ENCODE results near the gene SEMA3D.

The SEMA3D gene

DNA sequence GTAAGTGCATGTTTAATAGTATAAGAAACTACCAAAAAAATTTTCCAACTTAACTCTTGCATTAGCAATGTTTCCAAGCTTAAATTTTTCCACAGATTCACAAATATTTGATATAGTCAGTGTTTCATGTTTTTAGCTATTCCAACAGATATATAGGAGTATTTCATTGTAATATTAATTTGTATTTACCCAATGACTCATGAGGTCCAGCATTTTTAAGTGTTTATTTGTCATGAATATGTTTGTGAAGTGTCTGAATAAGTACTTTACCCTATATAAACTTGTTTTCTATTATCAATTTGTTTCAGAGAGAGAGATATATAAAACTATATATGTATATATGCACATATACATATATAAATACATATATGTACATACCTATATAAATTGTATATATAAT lies 71.0 kb downstream of the SEMA3D start:
- DNase-seq, result no peak

DNA sequence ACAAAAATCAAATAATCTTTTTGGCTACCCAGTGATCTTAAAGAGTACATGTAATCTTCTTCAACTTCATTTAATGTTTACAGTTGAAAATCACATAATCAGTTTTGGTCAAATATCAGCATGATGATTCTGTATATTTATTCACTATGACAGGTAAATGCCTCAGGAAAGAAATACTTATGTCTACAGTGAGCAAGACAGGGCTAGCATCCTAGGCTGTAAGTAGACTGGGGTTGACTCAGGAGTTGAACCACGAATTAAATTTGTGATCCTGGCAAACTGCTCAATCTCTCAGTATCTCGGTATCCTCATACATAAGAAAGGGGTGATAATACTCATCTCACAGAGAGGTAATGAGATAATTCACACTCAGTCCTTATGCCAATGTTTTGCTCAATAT lies 71.8 kb downstream of the SEMA3D start:
- no peak for DNase-seq

DNA sequence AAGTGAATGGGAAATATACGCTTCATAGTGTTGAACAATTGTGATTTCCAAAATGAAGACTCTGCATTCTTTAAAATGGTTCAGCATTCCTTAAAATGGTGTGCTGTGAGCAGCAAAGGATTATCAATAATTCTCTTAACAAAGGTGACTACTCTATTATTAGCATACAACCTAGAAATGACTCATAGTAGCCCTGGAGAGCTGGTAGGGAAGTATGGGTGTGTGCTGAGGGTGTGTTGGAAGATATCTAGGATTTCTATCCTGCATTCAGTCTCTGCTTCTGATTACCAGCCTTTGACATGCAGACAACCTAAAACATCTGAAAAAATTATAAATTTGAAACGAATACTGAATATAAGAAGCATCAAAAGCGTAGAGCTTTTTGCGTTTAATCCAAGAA lies 72.5 kb downstream of the SEMA3D start:
- DNase-seq, result no peak

DNA sequence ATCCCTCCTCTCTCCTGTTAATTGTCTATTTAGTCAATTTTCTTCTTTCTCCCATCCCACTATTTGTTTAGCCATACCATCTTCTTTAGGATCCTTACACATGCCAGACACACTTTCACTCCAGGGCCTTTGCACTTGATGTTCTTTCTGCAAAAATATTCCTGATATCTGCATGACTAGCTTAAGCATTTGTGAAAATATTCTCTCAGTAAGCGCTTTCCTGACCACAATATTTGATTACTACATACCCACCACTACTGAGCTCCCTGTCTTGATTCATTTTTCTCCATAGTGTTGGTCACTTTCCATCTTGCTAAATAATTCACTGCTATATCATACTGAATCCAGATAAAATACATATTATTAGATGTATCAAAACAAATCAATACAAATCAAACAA lies 75.1 kb downstream of the SEMA3D start:
- DNase-seq, result no peak

DNA sequence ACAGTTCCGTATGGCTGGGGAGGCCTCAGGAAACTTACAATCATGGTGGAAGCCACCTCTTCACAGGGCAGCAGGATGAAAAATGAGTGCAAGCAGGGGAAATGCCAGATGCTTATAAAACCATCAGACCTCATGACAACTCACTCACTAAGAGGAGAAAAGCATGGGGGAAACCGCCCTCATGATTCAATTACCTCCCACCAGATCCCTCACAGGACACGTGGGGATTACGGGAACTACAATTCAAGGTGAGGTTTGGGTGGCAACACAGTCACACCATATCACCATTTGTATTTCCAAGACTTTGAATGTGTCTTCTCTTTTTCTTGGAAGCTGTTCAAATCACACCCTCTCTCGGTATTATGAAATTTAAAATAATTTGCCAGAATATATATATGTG lies 80.1 kb downstream of the SEMA3D start:
- no peak for DNase-seq

DNA sequence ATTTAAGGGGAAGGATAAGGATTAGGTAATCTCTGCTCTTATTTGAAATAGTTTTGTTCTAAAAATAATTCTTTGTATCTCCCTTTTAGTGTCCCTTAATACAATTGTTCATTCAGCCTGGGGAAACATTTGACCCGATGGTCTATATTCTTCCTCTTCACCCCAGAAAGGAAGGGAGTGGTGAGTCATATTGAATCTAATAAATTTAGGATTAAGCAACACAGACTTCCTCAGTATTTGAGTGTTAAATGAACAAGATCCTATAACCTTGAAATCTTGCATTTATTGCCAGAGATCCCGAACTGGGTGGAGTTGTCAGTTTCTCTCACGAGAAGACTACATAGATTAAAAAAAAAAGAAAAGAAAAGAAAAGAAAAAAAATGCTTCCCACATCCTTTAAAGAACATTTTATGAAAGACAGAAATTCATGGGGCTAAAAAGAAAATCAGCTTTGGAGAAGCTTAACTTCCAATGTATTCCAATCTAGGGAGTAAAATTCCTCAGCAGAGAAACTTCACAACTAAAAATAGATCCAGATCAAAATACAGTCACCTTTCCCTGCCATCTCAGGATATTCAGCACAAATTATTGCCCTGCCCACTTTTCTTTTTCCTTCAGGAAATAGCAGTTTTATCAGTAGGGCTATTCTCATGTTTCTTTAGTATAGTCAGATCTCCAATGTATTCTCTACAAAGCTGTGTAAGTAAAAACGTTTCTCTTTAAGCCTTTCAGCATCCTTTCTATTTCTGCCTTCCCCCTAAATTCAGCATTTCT lies 82.2 kb downstream of the SEMA3D start:
- no peak for DNase-seq

DNA sequence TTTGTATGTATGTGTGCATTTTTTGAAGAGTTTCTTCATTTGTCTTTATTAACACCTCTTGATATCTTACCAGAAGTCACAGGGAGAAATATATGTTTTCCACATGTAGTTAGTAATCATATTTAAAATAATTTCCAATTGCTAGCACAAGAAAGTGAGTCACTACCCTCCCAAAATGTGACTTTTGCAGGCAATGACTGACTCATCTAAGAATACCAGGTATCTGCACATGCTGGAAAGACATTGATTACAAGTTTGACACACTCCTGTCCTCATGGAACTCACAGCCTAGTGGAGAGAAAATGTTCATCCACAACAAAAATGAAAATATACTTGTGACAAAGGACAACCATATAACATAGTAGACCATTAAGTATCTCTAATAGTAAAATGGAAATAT lies 82.9 kb downstream of the SEMA3D start:
- no peak for DNase-seq

DNA sequence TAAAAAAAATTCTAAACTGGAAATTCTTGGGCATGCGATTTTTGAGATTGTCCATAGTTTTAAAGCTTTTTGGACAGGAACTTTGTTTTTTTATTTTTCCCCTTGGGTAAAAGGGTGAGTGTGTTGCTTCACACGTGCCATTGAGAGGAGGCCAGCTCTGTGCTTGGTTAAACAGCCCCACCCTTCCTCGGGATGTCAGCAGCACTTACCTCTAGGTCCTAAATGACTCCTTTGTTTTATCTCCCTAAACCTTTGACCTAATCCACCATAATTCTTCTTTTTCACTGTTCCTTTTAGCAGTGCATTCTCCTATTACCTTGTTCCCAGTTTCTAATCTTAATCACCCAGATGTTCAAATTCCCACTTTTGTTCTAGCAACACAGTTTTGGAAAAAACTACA lies 83.5 kb downstream of the SEMA3D start:
- no peak for DNase-seq

DNA sequence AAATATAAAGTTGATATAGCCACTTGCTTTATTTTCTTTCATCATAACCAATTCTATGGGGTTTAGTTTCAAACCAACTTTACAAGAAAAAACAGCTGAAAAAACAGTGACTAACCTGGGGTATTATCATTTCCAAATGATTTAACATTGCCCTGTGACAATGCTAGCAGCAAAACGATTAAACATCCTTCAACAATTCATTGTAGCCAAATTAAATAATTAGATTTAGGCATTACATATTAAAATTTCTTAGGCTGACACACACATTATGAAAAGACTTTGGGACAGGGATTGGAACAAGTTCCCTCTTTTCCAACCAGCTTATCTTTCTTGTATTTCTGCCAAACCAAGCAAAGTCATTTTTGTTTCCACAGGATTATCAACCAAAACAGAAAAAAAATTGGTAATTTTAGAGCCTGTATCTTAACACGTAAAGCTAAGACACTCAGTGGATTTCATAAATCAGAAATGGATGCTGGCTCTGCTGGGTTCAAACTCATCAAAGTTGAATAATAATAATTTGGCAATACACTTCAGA lies 84.0 kb downstream of the SEMA3D start:
- no peak for DNase-seq

DNA sequence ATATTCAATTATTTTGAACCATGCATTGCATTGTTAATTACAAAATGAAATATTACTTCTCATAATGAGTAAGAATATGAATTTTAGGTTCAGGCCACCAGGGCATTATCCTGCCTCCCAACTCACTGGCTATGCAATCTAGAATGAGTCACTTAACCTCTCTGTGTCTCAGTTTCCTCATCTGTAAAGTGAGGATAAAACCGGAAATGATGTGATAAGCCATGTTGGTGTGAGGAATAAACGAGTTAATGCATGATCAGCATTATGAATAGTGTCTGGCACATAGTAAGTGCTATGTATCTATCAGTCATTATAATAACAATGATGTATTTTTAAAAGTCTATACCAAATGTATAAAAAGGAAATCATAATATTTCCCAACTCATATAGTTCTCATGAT lies 85.5 kb downstream of the SEMA3D start:
- no peak for DNase-seq

DNA sequence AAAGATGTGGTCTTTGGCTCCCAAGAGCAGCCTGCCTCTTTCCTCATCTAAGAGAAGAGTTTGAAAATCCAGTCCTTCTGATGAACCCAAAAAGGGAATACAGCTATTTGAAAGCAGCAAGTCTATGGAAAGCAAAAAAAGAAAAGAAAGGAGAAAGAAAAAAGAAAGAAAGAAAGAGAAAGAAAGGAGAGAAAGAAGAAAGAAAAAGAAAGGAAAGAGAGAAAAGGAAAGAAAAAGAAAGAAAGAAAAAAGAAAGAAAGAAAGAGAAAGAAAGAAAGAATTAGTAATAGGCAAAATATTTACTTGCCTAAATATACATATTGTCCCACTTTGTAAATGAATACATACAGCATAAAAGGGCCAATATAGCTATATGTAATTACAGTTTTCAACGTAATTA lies 89.0 kb downstream of the SEMA3D start:
- no peak for DNase-seq

DNA sequence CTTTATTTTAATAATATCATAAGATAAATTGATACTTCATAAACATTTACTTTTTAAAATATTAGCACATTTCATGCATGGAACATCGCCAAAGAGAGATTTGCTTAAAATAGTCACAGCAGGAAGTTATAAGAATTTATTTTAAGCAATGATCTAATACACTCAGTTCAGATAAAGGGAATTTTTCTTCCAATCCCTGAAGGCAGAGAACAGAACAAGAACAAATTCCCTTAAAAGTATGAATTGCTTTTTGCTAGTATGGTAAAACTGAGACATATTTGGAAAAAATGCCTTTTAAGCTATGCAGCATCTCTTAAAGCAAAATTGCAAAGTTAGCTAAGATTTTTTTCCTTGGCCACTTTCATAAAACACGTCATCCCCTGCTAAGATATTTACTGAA lies 91.0 kb downstream of the SEMA3D start:
- DNase-seq, result no peak

DNA sequence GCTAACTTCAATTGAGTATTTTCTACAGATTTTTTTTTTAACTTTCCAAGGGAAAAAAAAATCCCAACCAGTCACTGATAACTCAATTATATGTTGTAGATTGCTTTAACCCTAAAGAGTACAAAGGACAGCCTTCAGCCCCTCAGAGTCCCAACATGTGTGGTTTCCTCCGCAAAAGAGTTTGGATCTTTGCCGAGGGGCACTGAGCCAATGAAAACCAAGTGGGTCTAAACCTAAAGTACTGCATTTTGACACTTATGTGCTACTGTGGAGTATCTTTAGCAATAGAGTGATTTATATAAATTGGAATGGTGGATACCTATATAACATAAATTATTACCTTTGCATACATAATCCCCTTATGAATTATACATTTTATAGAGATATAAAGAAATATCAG lies 91.5 kb downstream of the SEMA3D start:
- DNase-seq, result no peak

DNA sequence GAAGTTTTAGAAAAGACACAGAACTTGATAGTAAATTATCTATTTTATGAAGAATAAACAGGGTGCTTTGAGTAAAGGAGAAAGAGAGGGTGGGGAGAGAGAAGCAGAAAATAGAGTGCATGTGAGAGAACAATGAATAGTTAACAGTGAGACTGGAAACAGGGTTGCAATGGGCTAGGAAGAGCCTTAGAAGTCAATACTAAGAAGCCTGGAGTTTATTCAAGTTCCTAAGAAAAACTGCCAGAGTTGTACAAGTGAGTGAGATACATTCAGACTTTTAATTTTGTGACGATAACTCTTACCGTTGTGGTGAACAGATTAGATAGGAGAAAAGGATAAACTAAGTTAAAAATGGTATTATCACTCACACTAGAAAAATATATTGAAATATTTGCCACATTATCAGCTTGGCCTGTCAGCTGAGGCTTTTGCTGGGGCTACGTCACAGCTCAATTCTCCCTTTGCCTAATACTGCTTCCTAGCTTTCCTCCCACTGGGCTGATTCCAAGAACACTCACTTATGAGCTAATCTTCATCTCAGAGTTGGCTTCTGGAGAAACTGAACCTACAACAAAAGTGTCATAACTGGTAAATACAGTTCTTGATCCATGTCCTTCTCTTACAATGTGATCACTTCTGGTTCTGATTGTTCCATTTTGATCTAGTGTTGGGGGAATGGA lies 92.7 kb downstream of the SEMA3D start:
- DNase-seq, result no peak

DNA sequence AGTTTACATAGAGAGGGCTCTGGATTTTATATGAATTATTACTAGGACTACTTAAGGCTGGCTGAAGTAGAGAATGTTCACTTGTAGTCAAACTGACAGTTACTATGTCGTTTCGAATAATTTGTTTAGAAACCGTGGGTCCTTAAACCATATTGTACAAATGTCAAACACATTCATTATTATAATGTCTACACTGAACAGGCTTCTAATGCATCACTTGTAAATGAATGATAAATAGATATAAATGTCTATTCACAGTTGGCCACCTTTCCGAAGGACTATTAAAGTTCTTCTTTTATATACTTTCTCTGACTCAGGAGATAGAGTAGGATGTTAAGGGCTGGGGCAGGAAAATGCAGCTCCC lies 95.3 kb downstream of the SEMA3D start:
- no peak for DNase-seq

DNA sequence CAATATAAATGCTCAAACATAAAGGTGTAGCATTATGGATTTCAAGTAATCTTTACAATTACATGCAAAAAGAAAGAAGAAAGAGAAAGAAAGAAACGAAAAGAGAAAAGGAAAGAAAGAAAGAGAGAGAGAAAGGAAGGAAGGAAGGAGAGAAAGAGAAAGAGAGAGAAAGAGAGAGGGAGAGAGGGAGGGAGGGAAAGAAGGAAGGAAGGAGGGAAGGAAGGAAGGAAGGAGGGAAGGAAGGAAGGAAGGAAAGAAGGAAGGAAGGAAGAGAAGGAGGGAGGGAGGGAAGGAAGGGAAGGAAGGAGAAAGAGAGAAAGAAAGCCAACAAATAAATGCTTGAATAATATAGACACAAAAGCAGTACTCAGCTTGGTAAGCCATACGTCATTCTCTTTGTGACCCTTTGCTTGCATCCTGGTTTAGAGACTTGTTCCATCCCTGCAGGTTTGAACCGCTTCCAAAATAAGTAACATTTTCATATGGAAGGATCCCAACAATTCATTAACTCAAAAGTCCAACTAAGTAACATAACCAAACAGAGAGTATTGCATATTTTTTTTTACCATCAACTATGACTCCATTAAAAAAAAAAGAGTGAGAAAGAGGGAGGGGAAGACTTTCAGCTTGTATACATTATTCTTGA lies 95.8 kb downstream of the SEMA3D start:
- no peak for DNase-seq

DNA sequence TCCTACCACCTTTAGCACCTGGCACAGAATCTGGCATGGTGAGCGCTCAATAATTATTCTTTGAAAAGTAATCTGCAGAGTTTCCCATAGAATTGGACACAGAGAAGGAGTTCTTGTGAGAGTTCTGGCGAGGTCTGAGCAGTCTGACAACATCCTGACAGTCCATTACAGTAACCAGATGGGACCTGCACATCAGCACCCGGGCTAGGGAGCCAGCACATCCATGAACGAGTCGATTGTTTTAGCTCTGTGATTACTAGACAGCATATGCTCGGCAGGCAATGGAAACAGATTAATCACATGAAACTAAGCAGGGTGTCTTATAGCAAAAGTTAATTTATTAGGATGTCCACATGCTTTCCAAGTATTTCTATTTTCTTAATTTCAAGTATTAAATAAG lies 96.7 kb downstream of the SEMA3D start:
- DNase-seq, result no peak

DNA sequence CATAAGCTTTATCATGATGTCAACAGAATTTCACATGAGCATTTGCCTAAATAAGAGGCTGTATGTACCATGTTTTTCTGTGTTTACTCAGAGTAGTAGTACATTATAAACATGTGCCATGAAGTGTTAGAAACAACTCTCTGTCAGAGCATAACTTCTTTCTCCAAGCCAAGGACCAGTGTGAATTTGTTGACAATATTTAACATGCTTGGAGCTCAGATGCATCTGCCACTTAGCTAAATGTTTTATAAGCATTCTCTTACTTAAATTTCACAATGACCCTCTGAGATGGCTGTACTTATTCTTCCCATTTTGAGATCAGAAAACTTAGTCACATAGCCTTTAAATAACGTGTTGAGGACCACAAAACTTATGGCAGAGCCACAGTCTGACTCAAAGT lies 105.0 kb downstream of the SEMA3D start:
- no peak for DNase-seq

DNA sequence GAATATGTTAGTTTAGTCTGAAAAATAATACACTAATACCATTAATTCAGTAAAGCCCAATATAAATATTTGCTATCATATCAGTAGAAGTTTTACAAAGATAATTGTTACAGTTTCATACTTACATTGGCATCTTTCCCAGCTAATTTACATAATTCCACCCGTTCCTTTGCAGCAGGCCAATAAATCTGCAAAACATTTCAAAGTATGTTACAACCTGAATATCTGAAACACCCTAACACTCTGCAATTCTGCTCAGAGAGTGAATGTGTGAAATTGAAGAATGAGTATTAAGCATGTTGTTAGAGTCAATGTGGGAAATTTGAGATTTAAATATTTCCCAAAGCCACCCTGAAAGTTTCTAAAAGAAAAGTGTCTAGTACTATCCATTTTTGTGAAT lies 105.5 kb downstream of the SEMA3D start:
- DNase-seq, result no peak

DNA sequence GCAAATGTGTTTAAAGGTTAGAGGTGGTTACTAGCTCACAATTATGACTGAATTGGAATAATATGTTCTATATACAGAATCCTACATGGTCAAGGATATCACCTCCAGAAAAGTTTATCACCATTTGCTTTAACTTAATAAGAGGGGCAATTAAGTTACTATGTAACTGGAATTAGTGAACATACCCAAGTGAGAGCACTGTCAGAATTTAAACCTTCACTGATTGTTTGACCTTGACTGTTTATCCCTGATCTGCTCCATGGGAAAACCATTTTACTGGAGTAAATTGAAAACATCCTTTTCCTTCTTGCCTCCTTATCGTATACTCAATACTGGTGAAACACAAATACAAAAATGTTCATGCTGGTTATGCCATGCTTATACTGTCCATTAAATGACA lies 107.4 kb downstream of the SEMA3D start:
- DNase-seq, result no peak

DNA sequence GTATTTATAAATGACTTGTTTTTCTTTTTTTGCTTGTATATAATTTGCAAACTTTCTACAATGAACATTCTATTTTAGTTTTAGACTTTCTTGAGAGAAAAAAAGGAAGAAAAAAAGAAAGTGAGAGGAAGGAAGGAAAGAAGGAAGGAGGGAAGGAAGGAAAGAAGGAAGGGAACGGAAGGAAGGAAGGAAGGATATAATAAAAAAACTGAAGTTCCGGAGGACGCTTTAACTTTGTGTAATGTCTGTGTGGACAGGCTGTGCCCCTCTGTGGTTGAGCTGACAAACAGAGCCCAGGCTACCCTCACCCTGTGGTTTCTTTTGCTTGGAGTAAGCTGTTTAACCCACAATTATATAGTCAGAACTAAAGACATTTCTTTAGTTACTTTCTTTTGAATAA lies 108.7 kb downstream of the SEMA3D start:
- DNase-seq, result no peak

DNA sequence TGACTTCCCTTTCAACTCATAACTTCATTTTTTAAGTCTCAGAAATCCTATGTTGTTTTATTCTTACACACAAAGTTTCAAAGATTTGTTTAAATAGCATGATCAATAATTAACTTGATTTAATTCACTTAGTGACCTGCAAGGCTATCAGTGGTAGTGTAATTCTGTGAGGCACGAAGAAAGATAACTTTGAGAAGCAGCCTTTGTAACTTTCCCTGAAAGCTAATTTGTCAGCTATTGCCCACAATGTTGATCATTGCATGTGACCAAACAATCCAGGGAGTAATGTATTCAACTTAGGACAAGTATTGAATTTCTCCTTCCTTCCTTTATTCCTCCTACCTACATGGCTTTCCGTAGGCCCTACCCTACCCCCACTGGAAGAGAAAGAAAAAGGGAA lies 111.0 kb downstream of the SEMA3D start:
- no peak for DNase-seq

DNA sequence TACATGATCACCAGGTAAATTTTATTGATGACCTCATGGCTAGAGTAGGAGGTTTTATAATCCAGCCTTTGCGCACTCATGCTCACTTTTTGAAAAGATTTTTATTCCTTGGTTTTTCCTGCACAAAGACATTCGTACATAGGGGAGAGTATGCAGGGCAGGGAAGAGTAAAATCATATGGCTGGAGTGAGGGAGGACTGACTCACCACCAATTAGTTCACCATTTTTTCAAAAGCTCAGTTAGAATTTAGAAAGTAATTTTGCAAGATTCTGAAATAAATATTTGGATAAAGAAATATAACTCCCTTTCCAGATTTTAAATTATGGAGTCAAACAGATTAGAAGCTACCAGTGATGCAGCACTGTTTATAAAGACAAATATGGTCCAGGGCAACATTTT lies 111.9 kb downstream of the SEMA3D start:
- no peak for DNase-seq

DNA sequence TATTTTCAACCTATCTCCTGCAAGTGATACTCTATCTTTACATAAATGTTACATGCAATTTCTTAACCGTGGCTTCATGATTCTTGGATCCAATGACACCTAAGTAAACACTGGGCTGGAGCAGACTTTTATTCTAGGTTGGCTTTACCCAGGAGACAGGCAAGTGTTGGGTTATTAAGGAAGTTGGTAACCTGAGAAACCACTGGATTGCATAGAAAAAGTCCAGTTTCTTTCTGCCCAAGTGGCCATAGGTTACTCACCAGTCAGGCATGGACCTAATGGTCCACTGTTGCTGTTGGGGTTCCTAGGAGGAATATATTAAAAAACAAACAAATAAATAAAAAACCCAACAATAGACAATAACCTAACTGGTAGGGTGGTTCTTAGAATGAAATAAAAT lies 112.8 kb downstream of the SEMA3D start:
- DNase-seq, result no peak

All from NCI-H1436 (cell line).